Neural cell (in vitro differentiated cells): Measurements from ENCODE around the gene PHYHD1. TPM values are rescaled to one million over a fixed set of nuclear protein-coding genes. Genes with fewer than 3 reads are reported as not detected.

Experiments used
- H2AFZ ChIP-seq: fragments of 200-600, 300-800 bp; sonication (generic), shearing (Covaris generic); 2 replicates; pipeline ENCODE4 v1.6.0; 2014; ENCODE audit warnings: low read depth, mild to moderate bottlenecking, antibody characterized with exemption, low read length, moderate library complexity
- H3F3A ChIP-seq: fragments of 200-600 bp; shearing (Covaris generic); 2 replicates; pipeline ENCODE4 v1.6.1; 2016; ENCODE audit warnings: mild to moderate bottlenecking, moderate library complexity, mixed read lengths, antibody characterized with exemption, low read length; ENCODE audit not compliant: insufficient read depth, poor library complexity, severe bottlenecking
- H3K27ac ChIP-seq: fragments of 200-600, 300-800 bp; sonication (generic), shearing (Covaris generic); 2 replicates; pipeline ENCODE4 v1.5.1; 2014; ENCODE audit warnings: mild to moderate bottlenecking, low read length, moderate library complexity
- H3K27me3 ChIP-seq: fragments of 300-800, 200-600 bp; sonication (generic), shearing (Covaris generic); 2 replicates; pipeline ENCODE4 v1.6.0; 2014; ENCODE audit warnings: mild to moderate bottlenecking, low read depth, low read length, moderate library complexity; ENCODE audit not compliant: insufficient read depth
- H3K36me3 ChIP-seq: fragments of 300-800, 200-600 bp; sonication (generic), shearing (Covaris generic); 2 replicates; pipeline ENCODE4 v1.5.1; 2014; ENCODE audit warnings: mild to moderate bottlenecking, antibody characterized with exemption, low read length, moderate library complexity; ENCODE audit not compliant: insufficient read depth
- H3K4me2 ChIP-seq: fragments of 300-800, 200-600 bp; sonication (generic), shearing (Covaris generic); 2 replicates; pipeline ENCODE4 v1.6.0; 2014; ENCODE audit warnings: mild to moderate bottlenecking, low read length
- H3K4me3 ChIP-seq: fragments of 300-800, 200-600 bp; sonication (generic), shearing (Covaris generic); 2 replicates; pipeline ENCODE4 v1.5.1; 2014; ENCODE audit warnings: mild to moderate bottlenecking, low read length, moderate library complexity
- H3K79me2 ChIP-seq: fragments of 200-600 bp; shearing (Covaris generic); replicated peaks from 2 replicates; pipeline ENCODE4 v1.6.0; 2014; ENCODE audit warnings: mild to moderate bottlenecking, low read length, moderate library complexity; ENCODE audit not compliant: insufficient read depth
- H3K9ac ChIP-seq: fragments of 300-800, 200-600 bp; sonication (generic), shearing (Covaris generic); 2 replicates; pipeline ENCODE4 v1.6.1; 2016; ENCODE audit warnings: mild to moderate bottlenecking, low read length, mixed read lengths
- H3K9me2 ChIP-seq: fragments of 200-600 bp; shearing (Covaris generic); 2 replicates; pipeline ENCODE4 v1.6.1; 2016; ENCODE audit warnings: mild to moderate bottlenecking, low read length, mixed read lengths; ENCODE audit not compliant: insufficient read depth
- H3K9me3 ChIP-seq: fragments of 200-600, 300-800 bp; sonication (generic), shearing (Covaris generic); 2 replicates; pipeline ENCODE4 v1.6.1; 2016; ENCODE audit warnings: mild to moderate bottlenecking, mixed run types, low read length, moderate library complexity, mixed read lengths
- H4K20me1 ChIP-seq: fragments of 200-600 bp; shearing (Covaris generic); 2 replicates; pipeline ENCODE4 v1.6.1; 2016; ENCODE audit warnings: mild to moderate bottlenecking, mixed run types; ENCODE audit not compliant: insufficient read depth
- EP300 ChIP-seq: fragments of 450-650 bp; conservative IDR thresholded peaks from 2 replicates; pipeline ENCODE4 v1.6.1; 2014; ENCODE audit warnings: antibody characterized with exemption, mild to moderate bottlenecking, moderate library complexity; ENCODE audit not compliant: poor library complexity, severe bottlenecking
- EZH2 ChIP-seq: fragments of 200-600, 300-800 bp; shearing (Covaris generic), sonication (generic); IDR thresholded peaks from 2 replicates; pipeline ENCODE4 v1.6.1; 2014; ENCODE audit warnings: antibody characterized with exemption, low read length, borderline replicate concordance, mild to moderate bottlenecking; ENCODE audit not compliant: insufficient read depth, poor library complexity, severe bottlenecking
- MXI1 ChIP-seq: fragments of 450-650 bp; conservative IDR thresholded peaks from 2 replicates; pipeline ENCODE4 v1.6.1; 2014; ENCODE audit warnings: antibody characterized with exemption, mild to moderate bottlenecking; ENCODE audit not compliant: poor library complexity, severe bottlenecking
- POLR2AphosphoS5 ChIP-seq: IDR thresholded peaks from 2 replicates; pipeline ENCODE4 v1.6.1; 2012
- RAD21 ChIP-seq: fragments of 450-650 bp; conservative IDR thresholded peaks from 2 replicates; pipeline ENCODE4 v1.6.1; 2014; ENCODE audit warnings: antibody characterized with exemption, mild to moderate bottlenecking, moderate library complexity
- SMC3 ChIP-seq: fragments of 450-650 bp; conservative IDR thresholded peaks from 2 replicates; pipeline ENCODE4 v1.6.1; 2014; ENCODE audit warnings: antibody characterized with exemption, mild to moderate bottlenecking, moderate library complexity; ENCODE audit not compliant: poor library complexity
- TAF1 ChIP-seq: IDR thresholded peaks from 2 replicates; pipeline ENCODE4 v1.6.1; 2012; ENCODE audit warnings: low read depth
- polyA minus RNA-seq: library from RNA; depleted of rRNA, polyadenylated mRNA; stranded (reverse); fragments of >200 nt; gene quantifications from 2 replicates; pipeline ENCODE4 v1.2.3, GENCODE V29; 2014
- polyA plus RNA-seq: library from polyadenylated mRNA; depleted of rRNA; stranded (reverse); fragments of >200 nt; gene quantifications from 2 replicates; pipeline ENCODE4 v1.2.3, GENCODE V29; 2014
- TF ChIP-seq, protein P1 (sequence below): fragments of 450-650 bp; IDR thresholded peaks from 2 replicates; pipeline ENCODE4 v1.5.1; 2014; ENCODE audit warnings: antibody characterized with exemption, mild to moderate bottlenecking, moderate library complexity; ENCODE audit not compliant: poor library complexity, severe bottlenecking
- TF ChIP-seq, protein P2 (sequence below): IDR thresholded peaks from 2 replicates; pipeline ENCODE4 v1.6.1; 2012; ENCODE audit warnings: borderline replicate concordance

The PHYHD1 gene
- polyA plus RNA-seq (not detected in 2 replicates), polyA minus RNA-seq (0.97 TPM in 1 of 2 replicates, not detected in the other)

DNA sequence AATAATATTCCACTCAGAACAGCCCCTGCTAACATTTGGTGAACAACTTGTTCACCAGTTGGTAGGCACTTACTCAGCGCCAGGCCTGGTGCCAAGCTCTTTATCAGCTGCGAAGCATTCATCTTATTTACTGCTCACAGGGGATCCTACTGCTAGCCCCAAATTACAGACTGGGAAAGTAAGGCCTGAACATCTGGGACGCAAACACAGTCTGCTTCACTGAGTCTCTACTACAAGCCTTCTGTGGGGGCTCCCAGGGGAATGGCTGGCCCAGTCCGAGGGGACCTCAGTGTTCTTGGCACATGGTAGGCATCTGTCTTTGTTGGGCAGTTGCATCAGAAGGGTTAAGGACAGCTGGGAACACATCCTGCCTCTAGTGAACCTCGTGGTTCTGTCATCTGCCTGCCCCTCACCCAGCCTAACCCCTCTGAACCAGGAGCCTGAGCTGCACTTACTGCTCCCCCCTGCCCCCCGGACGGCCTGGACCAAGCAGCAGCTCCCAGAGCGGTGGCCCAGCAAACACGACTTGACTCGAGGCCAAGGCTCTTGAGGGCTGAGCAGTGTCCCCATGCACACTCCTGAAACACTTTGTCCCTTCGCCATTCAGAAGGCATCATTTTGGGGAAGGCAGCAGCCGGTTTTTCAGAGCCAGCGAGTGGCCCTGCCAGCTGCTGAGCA lies at the start of gene PHYHD1:
Gene PHYHD1, plus strand, starts transcription at position 602 of the 678 bp plus-strand sequence. CDS start 1,342 bp downstream, outside the sequence.
- Histone ChIP-seq H4K20me1 (no peaks in the 10 kb centered on the region), H3K9me3 (no peaks in the 10 kb centered on the region), H3K79me2 (no peaks in the 10 kb centered on the region), H3K4me2 (no peak within 1 kb of the TSS), H3F3A (no peaks in the 10 kb centered on the region), H2AFZ (no peak within 1 kb of the TSS), H3K4me3 (no peak within 1 kb of the TSS), H3K9me2 (no peaks in the 10 kb centered on the region), H3K9ac (no peak within 1 kb of the TSS), H3K36me3 (no peaks in the 10 kb centered on the region), H3K27ac (no peak within 1 kb of the TSS), H3K27me3 (no peaks in the 10 kb centered on the region)
- TF ChIP-seq POLR2AphosphoS5 (no peak), EP300 (no peak), TAF1 (no peak), SMC3 (no peak), MXI1 (no peak), RAD21 (no peak), EZH2 (no peak)
- TF ChIP-seq, protein P1, sequence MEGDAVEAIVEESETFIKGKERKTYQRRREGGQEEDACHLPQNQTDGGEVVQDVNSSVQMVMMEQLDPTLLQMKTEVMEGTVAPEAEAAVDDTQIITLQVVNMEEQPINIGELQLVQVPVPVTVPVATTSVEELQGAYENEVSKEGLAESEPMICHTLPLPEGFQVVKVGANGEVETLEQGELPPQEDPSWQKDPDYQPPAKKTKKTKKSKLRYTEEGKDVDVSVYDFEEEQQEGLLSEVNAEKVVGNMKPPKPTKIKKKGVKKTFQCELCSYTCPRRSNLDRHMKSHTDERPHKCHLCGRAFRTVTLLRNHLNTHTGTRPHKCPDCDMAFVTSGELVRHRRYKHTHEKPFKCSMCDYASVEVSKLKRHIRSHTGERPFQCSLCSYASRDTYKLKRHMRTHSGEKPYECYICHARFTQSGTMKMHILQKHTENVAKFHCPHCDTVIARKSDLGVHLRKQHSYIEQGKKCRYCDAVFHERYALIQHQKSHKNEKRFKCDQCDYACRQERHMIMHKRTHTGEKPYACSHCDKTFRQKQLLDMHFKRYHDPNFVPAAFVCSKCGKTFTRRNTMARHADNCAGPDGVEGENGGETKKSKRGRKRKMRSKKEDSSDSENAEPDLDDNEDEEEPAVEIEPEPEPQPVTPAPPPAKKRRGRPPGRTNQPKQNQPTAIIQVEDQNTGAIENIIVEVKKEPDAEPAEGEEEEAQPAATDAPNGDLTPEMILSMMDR = no peak
- TF ChIP-seq, protein P2, sequence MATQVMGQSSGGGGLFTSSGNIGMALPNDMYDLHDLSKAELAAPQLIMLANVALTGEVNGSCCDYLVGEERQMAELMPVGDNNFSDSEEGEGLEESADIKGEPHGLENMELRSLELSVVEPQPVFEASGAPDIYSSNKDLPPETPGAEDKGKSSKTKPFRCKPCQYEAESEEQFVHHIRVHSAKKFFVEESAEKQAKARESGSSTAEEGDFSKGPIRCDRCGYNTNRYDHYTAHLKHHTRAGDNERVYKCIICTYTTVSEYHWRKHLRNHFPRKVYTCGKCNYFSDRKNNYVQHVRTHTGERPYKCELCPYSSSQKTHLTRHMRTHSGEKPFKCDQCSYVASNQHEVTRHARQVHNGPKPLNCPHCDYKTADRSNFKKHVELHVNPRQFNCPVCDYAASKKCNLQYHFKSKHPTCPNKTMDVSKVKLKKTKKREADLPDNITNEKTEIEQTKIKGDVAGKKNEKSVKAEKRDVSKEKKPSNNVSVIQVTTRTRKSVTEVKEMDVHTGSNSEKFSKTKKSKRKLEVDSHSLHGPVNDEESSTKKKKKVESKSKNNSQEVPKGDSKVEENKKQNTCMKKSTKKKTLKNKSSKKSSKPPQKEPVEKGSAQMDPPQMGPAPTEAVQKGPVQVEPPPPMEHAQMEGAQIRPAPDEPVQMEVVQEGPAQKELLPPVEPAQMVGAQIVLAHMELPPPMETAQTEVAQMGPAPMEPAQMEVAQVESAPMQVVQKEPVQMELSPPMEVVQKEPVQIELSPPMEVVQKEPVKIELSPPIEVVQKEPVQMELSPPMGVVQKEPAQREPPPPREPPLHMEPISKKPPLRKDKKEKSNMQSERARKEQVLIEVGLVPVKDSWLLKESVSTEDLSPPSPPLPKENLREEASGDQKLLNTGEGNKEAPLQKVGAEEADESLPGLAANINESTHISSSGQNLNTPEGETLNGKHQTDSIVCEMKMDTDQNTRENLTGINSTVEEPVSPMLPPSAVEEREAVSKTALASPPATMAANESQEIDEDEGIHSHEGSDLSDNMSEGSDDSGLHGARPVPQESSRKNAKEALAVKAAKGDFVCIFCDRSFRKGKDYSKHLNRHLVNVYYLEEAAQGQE = no peak

DNA sequence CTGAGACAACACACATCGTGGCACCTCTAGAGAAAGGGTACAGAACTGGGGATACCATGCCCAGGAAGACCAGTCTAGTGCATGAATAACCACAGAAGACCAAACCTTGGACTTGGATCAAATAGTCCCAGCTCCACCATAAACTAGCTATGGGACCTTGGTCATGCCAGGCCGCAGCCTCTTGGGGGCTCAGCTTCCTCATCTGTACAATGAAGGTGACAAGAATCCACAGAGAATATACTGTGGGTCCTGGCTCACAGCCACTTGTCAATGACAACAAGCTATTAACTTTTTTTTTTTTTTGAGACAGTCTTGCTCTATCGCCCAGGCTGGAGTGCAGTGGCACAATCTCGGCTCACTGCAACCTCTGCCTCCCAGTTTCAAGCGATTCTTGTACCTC lies 42.9 kb upstream of the PHYHD1 start:
- Histone ChIP-seq H3K27me3 (no peaks in the 10 kb centered on the region), H3K36me3 (no peaks in the 10 kb centered on the region), H3K9ac (no peak overlapping the region), H3K9me2 (no peaks in the 10 kb centered on the region), H4K20me1 (no peaks in the 10 kb centered on the region), H2AFZ (no peak overlapping the region), H3K27ac (no peak overlapping the region), H3K79me2 (peaks cover 7% of the 10 kb centered on the region), H3F3A (peaks cover 1% of the 10 kb centered on the region), H3K4me2 (no peak overlapping the region), H3K4me3 (no peak overlapping the region), H3K9me3 (no peaks in the 10 kb centered on the region)
- TF ChIP-seq POLR2AphosphoS5 = no peak
- TF ChIP-seq RAD21 = no peak
- TF ChIP-seq EZH2 = no peak
- no peak for TF ChIP-seq EP300
- TF ChIP-seq, protein P1 = no peak
- no peak for TF ChIP-seq SMC3
- TF ChIP-seq MXI1 = no peak
- TF ChIP-seq, protein P2 = no peak
- TF ChIP-seq TAF1 = no peak
